Mesodermal cell (in vitro differentiated cells): ENCODE data around the gene OASL.

Experiments
- H3K27ac ChIP-seq: 2 replicates; pipeline ENCODE4 v1.7.0; 2013; ENCODE audit warnings: mild to moderate bottlenecking, low read depth, low read length, moderate library complexity; ENCODE audit not compliant: severe bottlenecking
- H3K36me3 ChIP-seq: 2 replicates; pipeline ENCODE4 v1.7.1; 2013; ENCODE audit warnings: mild to moderate bottlenecking, low read length, moderate library complexity; ENCODE audit not compliant: control insufficient read depth, insufficient read depth
- H3K4me1 ChIP-seq: one replicate; pipeline ENCODE4 v1.7.1; 2013; ENCODE audit warnings: mild to moderate bottlenecking, low read length; ENCODE audit not compliant: insufficient read depth, control insufficient read depth, poor library complexity, severe bottlenecking
- H3K4me3 ChIP-seq: 2 replicates; pipeline ENCODE4 v1.7.0; 2013; ENCODE audit warnings: low read length, control low read depth, mild to moderate bottlenecking; ENCODE audit not compliant: insufficient read depth, poor library complexity, severe bottlenecking; ENCODE audit errors: extremely low read depth
- H3K9me3 ChIP-seq: 2 replicates; pipeline ENCODE4 v1.7.1; 2013; ENCODE audit warnings: mild to moderate bottlenecking, low read length, moderate library complexity; ENCODE audit not compliant: control insufficient read depth
- WGBS, 2 experiments: methylation state at CpG; one replicate each; pipeline ENCODE4 v1.1.5; 2013; ENCODE audit warnings: missing lambda C conversion rate in 2 of 2; ENCODE audit not compliant: insufficient coverage in 2 of 2; 5-methylcytosine and 5-hydroxymethylcytosine counted together

The OASL gene

DNA sequence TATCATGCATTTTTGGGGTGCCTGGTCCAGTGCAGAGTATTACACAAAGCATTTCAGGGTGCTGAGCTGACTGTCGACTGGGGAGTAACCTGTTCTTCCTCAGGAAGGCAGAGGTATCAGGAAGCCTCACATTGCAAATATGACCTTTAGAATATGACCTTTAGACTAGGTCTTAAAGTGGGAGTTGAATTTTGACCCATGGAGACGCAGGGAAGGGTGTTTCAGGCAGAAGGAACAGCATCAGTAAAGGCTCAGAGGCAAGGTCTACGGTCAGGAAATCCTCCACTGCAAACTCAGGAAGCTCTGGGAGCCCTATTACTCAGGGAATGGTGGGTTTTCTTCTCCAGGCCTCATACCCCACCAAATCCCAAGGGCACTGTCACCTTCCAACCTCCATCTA, 49.4 kb downstream of the OASL start:
- WGBS, 2 experiments = 90 to 95% methylated on average over 3 of the region's 3 CpGs
- Histone ChIP-seq H3K4me1 (no peaks in the 10 kb centered on the region), H3K4me3 (no peak overlapping the region), H3K36me3 (no peaks in the 10 kb centered on the region), H3K9me3 (no peaks in the 10 kb centered on the region), H3K27ac (no peak overlapping the region)

DNA sequence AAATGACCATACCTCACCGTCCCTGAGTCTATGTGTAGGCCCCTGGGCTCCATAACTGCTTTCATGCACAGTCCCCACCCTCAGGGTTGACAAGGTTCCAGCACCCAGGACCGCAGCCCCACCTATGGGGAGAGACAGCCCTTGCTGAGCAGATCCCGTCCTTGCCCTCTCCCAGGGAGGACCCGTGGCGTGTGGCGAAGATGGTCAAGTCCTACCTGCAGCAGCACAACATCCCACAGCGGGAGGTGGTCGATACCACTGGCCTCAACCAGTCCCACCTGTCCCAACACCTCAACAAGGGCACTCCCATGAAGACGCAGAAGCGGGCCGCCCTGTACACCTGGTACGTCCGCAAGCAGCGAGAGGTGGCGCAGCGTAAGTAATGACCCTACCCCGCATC, 50.4 kb downstream of the OASL start:
- H3K27ac ChIP-seq = no peak overlapping the region
- peaks cover 4% of the 10 kb centered on the region for H3K4me1 ChIP-seq
- H3K4me3 ChIP-seq = no peak overlapping the region
- no peaks in the 10 kb centered on the region for H3K9me3 ChIP-seq
- H3K36me3 ChIP-seq = no peaks in the 10 kb centered on the region
- WGBS, 2 experiments = 87 to 90% methylated on average over 11 to 17 of the region's 17 CpGs

DNA sequence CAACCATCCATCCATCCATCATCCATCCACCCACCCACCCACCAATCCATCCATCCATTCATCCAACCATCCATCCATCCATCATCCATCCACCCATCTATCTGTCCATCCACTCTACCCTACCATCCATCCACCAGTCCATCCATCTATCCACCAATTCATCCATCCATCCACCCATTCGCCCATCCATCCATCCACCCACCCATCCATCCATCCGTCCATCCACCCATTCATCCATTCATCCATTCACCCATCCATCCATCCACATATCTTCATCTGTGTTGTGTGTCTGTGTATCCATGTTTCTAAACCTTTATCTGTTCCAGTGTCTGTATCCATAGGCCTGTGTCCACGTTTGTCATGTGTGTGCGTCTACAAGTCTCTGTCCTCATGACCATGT, 50.8 kb downstream of the OASL start:
- H3K4me1 ChIP-seq = peaks cover 4% of the 10 kb centered on the region
- H3K4me3 ChIP-seq = no peak overlapping the region
- no peak overlapping the region for H3K27ac ChIP-seq
- no peaks in the 10 kb centered on the region for H3K9me3 ChIP-seq
- 82 to 84% methylated on average over 3 to 4 of the region's 4 CpGs for WGBS, 2 experiments
- no peaks in the 10 kb centered on the region for H3K36me3 ChIP-seq

DNA sequence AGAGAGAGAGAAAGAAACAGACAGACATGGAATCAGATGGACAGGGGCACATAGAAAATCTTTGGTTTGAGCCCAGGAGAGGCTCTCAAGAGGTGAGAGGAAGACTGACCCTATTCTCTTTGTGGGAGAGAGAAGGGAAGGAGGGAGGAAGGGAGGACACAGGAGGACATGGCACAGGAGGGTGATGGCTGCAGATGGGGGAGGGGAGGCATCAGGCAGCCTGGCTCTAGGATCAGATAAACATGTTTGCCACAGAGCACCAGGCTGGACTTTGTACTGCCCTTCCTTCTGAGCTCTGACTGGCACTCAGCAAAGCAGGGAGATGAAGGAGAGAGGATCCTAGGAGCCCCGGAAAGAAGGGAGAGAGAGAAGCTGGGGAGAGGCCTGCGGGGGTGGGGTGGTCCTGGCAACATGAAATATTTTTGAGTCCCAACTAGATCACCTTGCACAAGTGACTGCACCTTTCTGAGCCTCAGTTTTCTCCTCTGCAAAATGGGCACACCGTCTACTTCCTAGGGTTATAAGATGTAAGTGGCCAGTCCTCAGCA, 54.6 kb downstream of the OASL start:
- WGBS, 2 experiments = 83 to 100% methylated on average over 1 of the region's 3 CpGs
- H3K4me3 ChIP-seq = no peak overlapping the region
- no peaks in the 10 kb centered on the region for H3K9me3 ChIP-seq
- H3K27ac ChIP-seq = no peak overlapping the region
- H3K36me3 ChIP-seq = no peaks in the 10 kb centered on the region
- H3K4me1 ChIP-seq = peaks cover 4% of the 10 kb centered on the region

DNA sequence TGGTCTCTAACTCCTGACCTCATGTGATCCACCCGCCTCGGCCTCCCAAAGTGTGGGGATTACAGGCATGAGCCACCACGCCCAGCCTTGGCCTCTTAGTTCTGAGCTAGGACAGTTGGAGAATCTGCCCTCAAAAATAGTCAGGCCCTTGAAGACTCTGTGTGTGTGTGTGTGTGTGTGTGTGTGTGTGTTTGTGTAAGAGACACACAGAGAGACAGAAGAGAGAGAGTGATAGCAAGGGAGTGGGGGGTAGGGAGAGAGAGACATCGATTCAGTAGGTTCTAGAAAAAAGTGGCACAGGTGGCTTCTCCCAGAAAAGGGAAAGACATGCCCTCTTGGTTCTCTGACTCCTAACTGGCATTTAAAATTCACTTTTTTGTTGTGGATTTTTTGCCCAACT, 55.3 kb downstream of the OASL start:
- 91% methylated on average over 4 of the region's 4 CpGs for WGBS, 2 experiments
- Histone ChIP-seq H3K9me3 (no peaks in the 10 kb centered on the region), H3K4me1 (peaks cover 4% of the 10 kb centered on the region), H3K4me3 (no peak overlapping the region), H3K27ac (no peak overlapping the region), H3K36me3 (no peaks in the 10 kb centered on the region)

DNA sequence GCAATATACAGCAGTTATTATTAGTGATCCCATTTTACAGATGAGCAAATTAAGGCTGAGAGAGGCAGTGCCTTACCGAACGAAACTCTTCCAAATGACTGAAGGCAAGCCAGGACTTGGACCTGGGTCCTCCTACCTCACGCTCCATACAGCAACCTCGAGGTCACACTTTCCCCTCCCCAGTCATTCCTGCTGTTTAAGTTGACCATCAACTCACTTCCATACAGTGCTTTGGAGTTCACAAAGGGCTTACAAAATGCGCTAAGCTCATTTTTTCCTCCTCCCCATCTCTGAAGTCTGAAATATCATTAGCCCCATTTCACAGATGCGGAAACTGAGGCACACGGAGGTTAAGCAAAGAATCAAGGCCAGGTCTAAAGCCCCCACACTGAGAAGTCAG, 56.4 kb downstream of the OASL start:
- H3K27ac ChIP-seq = no peak overlapping the region
- 83 to 92% methylated on average over 4 to 7 of the region's 7 CpGs for WGBS, 2 experiments

DNA sequence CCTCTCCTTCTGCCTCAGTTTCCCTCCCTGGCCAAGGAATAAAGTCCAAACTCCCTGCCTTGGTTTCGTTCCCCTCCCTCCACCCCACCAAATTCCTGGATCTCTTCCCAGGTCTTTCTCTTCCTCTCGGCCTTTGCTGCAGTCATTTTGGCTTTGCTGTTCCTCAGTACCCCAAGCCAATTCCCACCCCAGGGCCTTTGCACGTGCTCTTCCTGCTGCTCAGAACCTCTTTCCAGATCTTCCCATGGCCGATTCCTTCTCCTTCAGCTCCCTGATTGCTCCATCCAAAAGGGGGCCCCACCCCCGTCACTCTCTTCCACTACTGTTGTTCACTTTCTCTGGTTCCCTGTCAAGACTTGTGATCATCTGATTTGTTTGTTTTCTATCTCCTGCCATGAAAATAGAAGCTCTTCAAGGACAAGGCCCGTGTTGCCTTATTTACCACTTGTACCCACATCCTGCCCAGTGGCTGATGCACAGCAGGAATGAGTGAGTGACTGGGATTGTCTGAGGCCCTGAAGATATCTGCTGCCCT, 57.6 kb downstream of the OASL start:
- WGBS, 2 experiments = 92 to 94% methylated on average over 5 of the region's 6 CpGs
- Histone ChIP-seq H3K27ac (no peak overlapping the region), H3K4me1 (peaks cover 4% of the 10 kb centered on the region), H3K36me3 (no peaks in the 10 kb centered on the region), H3K9me3 (no peaks in the 10 kb centered on the region), H3K4me3 (no peak overlapping the region)

More for the DNA sequence above, 56.4 kb downstream of the OASL start:
- H3K9me3 ChIP-seq = no peaks in the 10 kb centered on the region
- H3K36me3 ChIP-seq = no peaks in the 10 kb centered on the region
- no peak overlapping the region for H3K4me3 ChIP-seq
- peaks cover 4% of the 10 kb centered on the region for H3K4me1 ChIP-seq

DNA sequence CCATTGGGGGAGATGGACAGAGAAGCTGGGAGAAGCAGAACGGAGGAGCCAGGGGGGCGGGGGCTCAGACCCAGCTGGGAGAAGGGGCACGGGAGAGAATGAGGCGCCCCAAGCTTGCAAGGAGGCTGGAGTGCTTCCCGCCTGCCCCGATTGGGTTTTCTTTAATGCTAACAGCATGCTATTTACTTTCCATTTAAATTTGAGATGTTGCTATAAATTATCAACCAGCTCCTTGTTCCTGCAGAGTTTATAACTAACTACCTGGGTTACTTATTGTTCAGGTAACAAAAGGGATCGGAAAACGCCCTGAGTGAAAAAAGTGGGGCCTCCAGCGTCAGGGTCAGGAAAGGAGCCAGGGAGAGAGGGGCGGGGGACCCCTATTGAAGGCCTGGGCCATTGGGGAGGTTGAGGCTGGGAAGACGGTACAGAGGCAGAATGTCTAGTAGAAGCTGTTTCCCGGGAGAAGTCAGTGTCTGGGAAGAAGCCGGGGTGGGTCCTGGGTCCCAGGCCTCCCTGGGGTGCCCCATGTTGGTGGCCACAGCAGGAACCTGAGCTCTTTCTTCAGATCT, 58.2 kb downstream of the OASL start:
- 84 to 92% methylated on average over 8 to 9 of the region's 13 CpGs for WGBS, 2 experiments
- H3K36me3 ChIP-seq = no peaks in the 10 kb centered on the region
- no peak overlapping the region for H3K4me3 ChIP-seq
- H3K27ac ChIP-seq = no peak overlapping the region
- H3K9me3 ChIP-seq = no peaks in the 10 kb centered on the region
- H3K4me1 ChIP-seq = peaks cover 4% of the 10 kb centered on the region

DNA sequence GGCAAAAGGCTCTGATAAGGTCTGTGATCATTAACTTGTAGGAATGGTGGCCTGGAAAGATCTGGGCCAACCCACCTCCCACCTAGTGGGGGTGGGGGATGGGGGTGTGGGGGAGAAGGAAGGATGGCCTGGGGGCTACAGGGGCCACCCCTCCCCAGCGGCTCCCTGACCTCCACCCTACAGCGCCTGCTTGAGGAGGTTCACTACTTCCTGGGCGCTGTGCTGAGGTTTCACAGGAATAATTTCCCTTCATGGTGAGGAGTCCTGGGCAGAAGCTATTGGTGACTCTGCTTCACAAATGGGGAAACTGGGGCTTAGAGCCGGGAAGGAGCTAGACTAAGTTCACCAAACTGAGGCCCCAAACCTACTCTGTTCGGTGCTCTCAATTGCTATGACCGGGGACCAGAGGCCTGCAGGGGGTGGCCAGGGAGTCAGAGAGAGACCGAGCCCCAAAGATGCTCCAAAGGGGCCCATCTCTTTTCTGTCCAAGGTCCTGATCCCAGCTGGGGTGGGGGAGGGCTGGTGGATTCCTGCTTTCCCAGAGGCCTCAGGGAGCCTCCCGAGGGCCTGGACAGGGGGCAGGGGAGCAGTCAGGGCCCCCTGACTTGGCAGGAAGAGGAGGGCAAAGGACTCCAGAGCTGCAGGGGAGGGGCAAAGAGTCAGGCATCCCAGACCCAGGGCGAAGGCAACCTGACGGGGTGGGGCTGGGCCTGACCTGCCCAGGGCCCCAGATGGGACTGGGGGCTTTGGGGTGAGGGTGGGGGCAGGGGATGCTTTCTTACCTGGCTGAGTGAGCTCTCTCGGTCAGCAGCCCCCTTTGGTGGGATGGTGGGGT, 59.0 kb downstream of the OASL start:
- Histone ChIP-seq H3K4me1 (peaks cover 4% of the 10 kb centered on the region), H3K27ac (no peak overlapping the region), H3K9me3 (no peaks in the 10 kb centered on the region), H3K36me3 (no peaks in the 10 kb centered on the region), H3K4me3 (no peak overlapping the region)
- 77 to 88% methylated on average over 5 to 8 of the region's 11 CpGs for WGBS, 2 experiments

DNA sequence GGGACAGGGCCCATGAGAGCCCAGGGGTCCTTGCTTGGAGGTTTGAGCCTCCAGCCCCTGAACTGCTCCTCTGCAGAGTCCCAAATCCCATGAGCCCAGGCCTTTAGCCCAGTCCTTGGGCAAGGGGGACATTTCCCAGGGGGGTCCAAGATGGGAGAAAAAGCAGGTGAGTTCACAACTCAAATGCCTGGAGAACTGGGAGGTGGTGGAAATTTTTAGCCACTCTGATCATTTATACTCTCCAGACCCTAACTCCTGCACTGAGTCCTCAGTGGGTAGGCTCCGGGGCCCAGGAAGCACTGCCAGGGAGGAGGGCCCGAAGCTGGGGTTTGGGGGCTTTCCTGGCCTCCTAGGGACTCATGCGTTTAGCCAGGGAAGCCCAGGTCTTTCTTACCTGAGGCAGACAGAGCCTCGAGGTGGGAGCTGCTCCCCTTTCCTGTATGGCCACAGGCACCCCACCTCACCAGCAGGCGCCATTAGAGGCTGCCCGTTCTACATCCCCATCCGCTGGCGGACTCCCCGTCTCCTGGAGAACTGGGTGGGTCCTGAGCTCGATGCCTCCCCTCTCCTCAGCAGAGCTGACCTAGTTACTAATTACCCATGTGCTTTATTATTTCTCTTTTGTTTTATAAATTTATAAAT, 59.7 kb downstream of the OASL start:
- WGBS, 2 experiments = 96 to 97% methylated on average over 3 to 6 of the region's 10 CpGs
- no peak overlapping the region for H3K4me3 ChIP-seq
- no peak overlapping the region for H3K27ac ChIP-seq
- peaks cover 3% of the 10 kb centered on the region for H3K4me1 ChIP-seq
- no peaks in the 10 kb centered on the region for H3K9me3 ChIP-seq
- no peaks in the 10 kb centered on the region for H3K36me3 ChIP-seq
